Measurements from ENCODE around the gene USP17L29. TPM values are rescaled to one million over a fixed set of nuclear protein-coding genes. Genes with fewer than 3 reads are reported as not detected.

The USP17L29 gene
- total RNA-seq, 2 experiments from 2014 or later = not detected

Other genes with a start within 250 kb of the USP17L29 start
- not detected for gene FAM90A26, start 183.2 kb upstream of the USP17L29 start, total RNA-seq
- gene USP17L10, start 143.0 kb upstream of the USP17L29 start, total RNA-seq = not detected
- not detected for gene USP17L11, start 138.2 kb upstream of the USP17L29 start, total RNA-seq
- not detected for gene USP17L12, start 133.5 kb upstream of the USP17L29 start, total RNA-seq
- gene USP17L13, start 128.7 kb upstream of the USP17L29 start, total RNA-seq = not detected
- gene USP17L15, start 119.3 kb upstream of the USP17L29 start, total RNA-seq = not detected
- gene USP17L17, start 109.8 kb upstream of the USP17L29 start, total RNA-seq = not detected
- not detected for gene USP17L18, start 105.0 kb upstream of the USP17L29 start, total RNA-seq
- not detected for gene USP17L19, start 100.3 kb upstream of the USP17L29 start, total RNA-seq
- gene USP17L20, start 95.5 kb upstream of the USP17L29 start, total RNA-seq = not detected
- not detected for gene USP17L21, start 90.8 kb upstream of the USP17L29 start, total RNA-seq
- not detected for gene USP17L22, start 86.0 kb upstream of the USP17L29 start, total RNA-seq
- gene USP17L24, start 28.5 kb upstream of the USP17L29 start, total RNA-seq = not detected
- not detected for gene USP17L25, start 23.7 kb upstream of the USP17L29 start, total RNA-seq
- not detected for gene USP17L26, start 19.0 kb upstream of the USP17L29 start, total RNA-seq
- not detected for gene USP17L5, start 14.2 kb upstream of the USP17L29 start, total RNA-seq
- gene USP17L27, start 9.5 kb upstream of the USP17L29 start, total RNA-seq = not detected
- not detected for gene USP17L28, start 4.7 kb upstream of the USP17L29 start, total RNA-seq
- gene USP17L30, start 9.5 kb downstream of the USP17L29 start, total RNA-seq = not detected
- gene DEFB131A, start 90.8 kb downstream of the USP17L29 start, total RNA-seq = not detected